HepG2 (cell line): ENCODE results near the gene S100A6. TPM values are rescaled to one million over a fixed set of nuclear protein-coding genes. Genes with fewer than 3 reads are reported as not detected.

Source experiments
- ATAC-seq: fragments of 200-7000 bp; cut with Tn5 transposase; 3 replicates; pipeline ENCODE4 v1.9.1; 2020; ENCODE audit warnings: mild to moderate bottlenecking, moderate library complexity
- BruUV-seq: library from RNA; stranded (reverse); fragments of 400-500 nt; replicated peaks from 2 replicates; lab custom pipeline; 2021; lab: Mats Ljungman, UMichigan
- CTCF ChIA-PET: fragments of 300-600 bp; formaldehyde crosslinking; extraction: SDS; loops from one replicate; lab custom pipeline; 2021; ENCODE audit warnings: low total read pairs, inconsistent platforms, low intra/inter-chr PET ratio; lab: Yijun Ruan, JAX
- POLR2A ChIA-PET: fragments of 350-600 bp; sonication (Branson Sonifier 250); formaldehyde crosslinking; loops from one replicate; lab custom pipeline; 2020; ENCODE audit warnings: antibody characterized with exemption, inconsistent platforms; lab: Yijun Ruan, JAX
- DNase-seq: peaks from one replicate; pipeline ENCODE4 v3.0.0-alpha.2; 2015; ENCODE audit warnings: low spot score
- FAIRE-seq: peaks from 3 replicates; lab custom pipeline; 2011; peaks lifted over from hg19 to GRCh38; lab: Jason Lieb, UNC
- H2AFZ ChIP-seq: one replicate; pipeline ENCODE4 v1.6.1; 2011; ENCODE audit warnings: low read length, inconsistent platforms
- H3K27ac ChIP-seq: fragments of 300-600 bp; 3 replicates; pipeline ENCODE4 v1.8.0; 2011; ENCODE audit warnings: mixed run types, mild to moderate bottlenecking, mixed read lengths, low read length, inconsistent platforms; ENCODE audit not compliant: insufficient read depth; ENCODE audit errors: extremely low read length
- H3K27me3 ChIP-seq, 2 experiments: fragments of 200-600 bp in 1 of 2; 2 replicates in 1 of 2; 3 replicates in 1 of 2; pipeline versions ENCODE4 v1.6.0 to v1.8.0; 2011; ENCODE audit warnings: low read length in 2 of 2, mild to moderate bottlenecking in 2 of 2, moderate library complexity in 2 of 2, inconsistent platforms in 1 of 2; ENCODE audit not compliant: insufficient read depth in 2 of 2, control insufficient read depth in 1 of 2
- H3K36me3 ChIP-seq, 2 experiments: fragments of 200-600 bp in 1 of 2; replicated peaks in 1 of 2; 2 replicates in 1 of 2; 3 replicates in 1 of 2; pipeline versions ENCODE4 v1.5.1 to v1.8.0; 2011; ENCODE audit warnings: low read length in 2 of 2, inconsistent platforms in 1 of 2; ENCODE audit not compliant: insufficient read depth in 2 of 2, control insufficient read depth in 1 of 2
- H3K4me1 ChIP-seq: 2 replicates; pipeline ENCODE4 v1.5.1; 2012; ENCODE audit warnings: low read length, inconsistent platforms; ENCODE audit not compliant: insufficient read depth
- H3K4me2 ChIP-seq: 2 replicates; pipeline ENCODE4 v1.6.0; 2011; ENCODE audit warnings: low read depth, low read length, inconsistent platforms
- H3K4me3 ChIP-seq, 3 experiments: fragments of 200-600 bp in 1 of 3; sonication (generic), shearing (Covaris generic) in 1 of 3; replicated peaks in 1 of 3; 2 replicates each; pipeline ENCODE4 v1.5.1; 2011 to 2016; ENCODE audit warnings: low read length in 3 of 3, inconsistent platforms in 2 of 3, low read depth in 2 of 3, mild to moderate bottlenecking in 2 of 3, control low read depth in 1 of 3, mixed read lengths in 1 of 3; ENCODE audit not compliant: insufficient read depth in 1 of 3
- H3K79me2 ChIP-seq: one replicate; pipeline ENCODE4 v1.6.1; 2011; ENCODE audit warnings: low read length, inconsistent platforms; ENCODE audit not compliant: insufficient read depth
- H3K9ac ChIP-seq: 2 replicates; pipeline ENCODE4 v1.6.0; 2011; ENCODE audit warnings: mild to moderate bottlenecking, low read depth, low read length, inconsistent platforms; ENCODE audit not compliant: insufficient read depth
- H3K9me3 ChIP-seq: 2 replicates; pipeline ENCODE4 v1.5.1; 2012; ENCODE audit warnings: mild to moderate bottlenecking, low read length
- H4K20me1 ChIP-seq: 2 replicates; pipeline ENCODE4 v1.6.0; 2011; ENCODE audit warnings: inconsistent platforms, mild to moderate bottlenecking, low read length, moderate library complexity; ENCODE audit not compliant: insufficient read depth
- MAFG ChIP-seq: sonication (generic); formaldehyde crosslinking; IDR thresholded peaks from 2 replicates; pipeline ENCODE4 v1.5.1; 2020; ENCODE audit warnings: mild to moderate bottlenecking, missing genetic modification reagents
- MBD4 ChIP-seq: IDR thresholded peaks from 2 replicates; pipeline ENCODE4 v1.6.1; 2012; ENCODE audit warnings: low read length, inconsistent platforms, borderline replicate concordance
- PAWR ChIP-seq: sonication (generic); formaldehyde crosslinking; IDR thresholded peaks from 2 replicates; pipeline ENCODE4 v1.4.0; 2020; ENCODE audit warnings: missing genetic modification reagents, mild to moderate bottlenecking, borderline replicate concordance
- PHF21A ChIP-seq: sonication (generic); formaldehyde crosslinking; IDR thresholded peaks from 2 replicates; pipeline ENCODE4 v1.5.0; 2020; ENCODE audit warnings: mild to moderate bottlenecking, missing genetic modification reagents
- RFXAP ChIP-seq: sonication (generic); formaldehyde crosslinking; IDR thresholded peaks from 2 replicates; pipeline ENCODE4 v1.4.0; 2020; ENCODE audit warnings: missing genetic modification reagents, borderline replicate concordance
- SRSF1 ChIP-seq: fragments of 200-400 bp; formaldehyde crosslinking; optimal IDR thresholded peaks from 2 replicates; pipeline ENCODE3; 2017; ENCODE audit warnings: mild to moderate bottlenecking, low read depth, low read length, moderate library complexity
- TRIM22 ChIP-seq: fragments of 450-650 bp; IDR thresholded peaks from 2 replicates; pipeline ENCODE4 v1.6.1; 2017
- ZBTB34 ChIP-seq: sonication (generic); formaldehyde crosslinking; IDR thresholded peaks from 2 replicates; pipeline ENCODE4 v1.8.0; 2022; ENCODE audit warnings: mild to moderate bottlenecking, missing genetic modification reagents
- ZFP90 ChIP-seq: sonication (generic); formaldehyde crosslinking; IDR thresholded peaks from 2 replicates; pipeline ENCODE4 v1.8.0; 2022; ENCODE audit warnings: missing genetic modification reagents, mild to moderate bottlenecking, inconsistent platforms, borderline replicate concordance
- ZNF138 ChIP-seq: sonication (generic); formaldehyde crosslinking; IDR thresholded peaks from 2 replicates; pipeline ENCODE4 v1.5.0; 2020; ENCODE audit warnings: mild to moderate bottlenecking, low read depth, missing genetic modification reagents
- ZNF350 ChIP-seq: sonication (generic); formaldehyde crosslinking; IDR thresholded peaks from 2 replicates; pipeline ENCODE4 v1.4.0; 2020; ENCODE audit warnings: mild to moderate bottlenecking, low read depth, missing genetic modification reagents, borderline replicate concordance
- ZNF546 ChIP-seq: sonication (generic); formaldehyde crosslinking; conservative IDR thresholded peaks from 2 replicates; pipeline ENCODE4 v1.8.1; 2023; ENCODE audit warnings: mild to moderate bottlenecking, missing genetic modification reagents
- ZNF775 ChIP-seq: sonication (generic); formaldehyde crosslinking; IDR thresholded peaks from 2 replicates; pipeline ENCODE4 v1.4.0; 2020; ENCODE audit warnings: missing genetic modification reagents, mild to moderate bottlenecking, moderate library complexity, borderline replicate concordance
- WGBS: methylation state at CpG from one replicate; pipeline ENCODE4 v1.1.6; 2017; ENCODE audit warnings: low lambda C conversion rate; 5-methylcytosine and 5-hydroxymethylcytosine counted together
- in situ Hi-C: cut with HindIII; loops from 2 replicates; pipeline ENCODE4 v1.10.0; 2017; ENCODE audit warnings: low pct_unique_long_range_greater_than_20kb; ENCODE audit not compliant: extremely low pct_ligation_motif_present
- intact Hi-C: fragments of 100-400 bp; cut with micrococcal nuclease; formaldehyde crosslinking; loops from one replicate; pipeline ENCODE4 v1.10.0; 2022; ENCODE audit not compliant: unreplicated experiment
- polyA plus RNA-seq, 8 experiments: library from polyadenylated mRNA; depleted of rRNA in 3 of 8; stranded (reverse) in 7 of 8; unstranded in 1 of 8; fragments of >200 nt; fragmentation: Illumina TruSeq in 4 of 8; extraction: Trizol in 4 of 8; gene quantifications; 2 replicates each; pipeline versions ENCODE4 v1.2.1 to v1.2.3, GENCODE V29; 2011 to 2016; ENCODE audit warnings: low read depth in 4 of 8, missing spikeins in 1 of 8, mixed read lengths in 1 of 8; ENCODE audit not compliant: insufficient read depth in 1 of 8
- total RNA-seq, 5 experiments: library from RNA; depleted of rRNA; stranded (reverse); fragments of >200 nt; fragmentation: Illumina TruSeq; extraction: Trizol; gene quantifications; 2 replicates each; pipeline ENCODE4 v1.2.3, GENCODE V29; 2016; ENCODE audit warnings: low read depth in 1 of 5
- TF ChIP-seq, protein P1 (sequence below): sonication (generic); formaldehyde crosslinking; IDR thresholded peaks from 2 replicates; pipeline ENCODE4 v1.5.0; 2020; ENCODE audit warnings: mild to moderate bottlenecking, missing genetic modification reagents
- TF ChIP-seq, protein P2 (sequence below): IDR thresholded peaks from 2 replicates; pipeline ENCODE4 v1.6.1; 2016; ENCODE audit warnings: mild to moderate bottlenecking, missing biosample characterization, missing genetic modification reagents
- TF ChIP-seq, protein P3 (sequence below): sonication (generic); formaldehyde crosslinking; IDR thresholded peaks from 2 replicates; pipeline ENCODE4 v1.5.1; 2020; ENCODE audit warnings: missing genetic modification reagents, mild to moderate bottlenecking, borderline replicate concordance

S100A6 gene
- total and polyA plus RNA-seq, 2 of the 13 experiments (the other 11 are each of a cell fraction or from before 2014, with no cell fraction given) = 72.9 to 85.0 TPM

GRCh38 chr1:153571706-153572105, 35.9 kb upstream of the S100A6 start:
- ChIA-PET CTCF (interaction anchor here (1.2 to 2.8 kb wide), 4 partner anchors 56 to 178 kb away, joined by 4 to 18 read pairs (median 6); partner anchors contain the start of genes S100A1 and S100A13), POLR2A (interaction anchor here (1.0 to 1.8 kb wide), 5 partner anchors 56 to 100 kb away, joined by 3 to 17 read pairs (median 4); partner anchors contain the start of genes CHTOP, S100A1 and S100A13)
- H2AFZ ChIP-seq = no peak overlapping the region
- peaks cover 49% of the 10 kb centered on the region for H3K4me1 ChIP-seq
- H3K4me3 ChIP-seq = no peak overlapping the region
- in situ Hi-C loops = loop anchor here (5.0 kb wide), 1 partner anchor 56 kb away; the partner anchor contains the start of genes S100A1 and S100A13
- ATAC-seq = no peak
- no TSS peak for BruUV-seq
- no peak for FAIRE-seq
- no peak overlapping the region for H3K4me2 ChIP-seq
- DNase-seq = no peak
- no peaks in the 10 kb centered on the region for H3K27me3 ChIP-seq
- H3K79me2 ChIP-seq = no peaks in the 10 kb centered on the region
- 35% methylated on average over 7 of the region's 7 CpGs for WGBS
- intact Hi-C loops = loop anchor here (1.0 kb wide), 3 partner anchors 56 to 197 kb away; partner anchors contain the start of gene S100A13
- H3K27ac ChIP-seq = no peak overlapping the region
- H4K20me1 ChIP-seq = no peaks in the 10 kb centered on the region
- no peak overlapping the region for H3K9ac ChIP-seq
- H3K36me3 ChIP-seq = no peaks in the 10 kb centered on the region
- no peaks in the 10 kb centered on the region for H3K9me3 ChIP-seq
- TF ChIP-seq SRSF1 = no peak
- TF ChIP-seq MBD4 = no peak
- TF ChIP-seq, protein P1, sequence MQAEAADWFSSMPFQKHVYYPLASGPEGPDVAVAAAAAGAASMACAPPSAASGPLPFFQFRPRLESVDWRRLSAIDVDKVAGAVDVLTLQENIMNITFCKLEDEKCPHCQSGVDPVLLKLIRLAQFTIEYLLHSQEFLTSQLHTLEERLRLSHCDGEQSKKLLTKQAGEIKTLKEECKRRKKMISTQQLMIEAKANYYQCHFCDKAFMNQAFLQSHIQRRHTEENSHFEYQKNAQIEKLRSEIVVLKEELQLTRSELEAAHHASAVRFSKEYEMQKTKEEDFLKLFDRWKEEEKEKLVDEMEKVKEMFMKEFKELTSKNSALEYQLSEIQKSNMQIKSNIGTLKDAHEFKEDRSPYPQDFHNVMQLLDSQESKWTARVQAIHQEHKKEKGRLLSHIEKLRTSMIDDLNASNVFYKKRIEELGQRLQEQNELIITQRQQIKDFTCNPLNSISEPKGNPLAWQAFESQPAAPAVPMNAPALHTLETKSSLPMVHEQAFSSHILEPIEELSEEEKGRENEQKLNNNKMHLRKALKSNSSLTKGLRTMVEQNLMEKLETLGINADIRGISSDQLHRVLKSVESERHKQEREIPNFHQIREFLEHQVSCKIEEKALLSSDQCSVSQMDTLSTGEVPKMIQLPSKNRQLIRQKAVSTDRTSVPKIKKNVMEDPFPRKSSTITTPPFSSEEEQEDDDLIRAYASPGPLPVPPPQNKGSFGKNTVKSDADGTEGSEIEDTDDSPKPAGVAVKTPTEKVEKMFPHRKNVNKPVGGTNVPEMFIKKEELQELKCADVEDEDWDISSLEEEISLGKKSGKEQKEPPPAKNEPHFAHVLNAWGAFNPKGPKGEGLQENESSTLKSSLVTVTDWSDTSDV (CRISPR knock-in tag) = no peak
- no peak for TF ChIP-seq ZNF546 (CRISPR knock-in tag)
- TF ChIP-seq PAWR (CRISPR knock-in tag) = no peak
- TF ChIP-seq TRIM22 = no peak
- TF ChIP-seq ZFP90 = no peak
- no peak for TF ChIP-seq ZNF350 (CRISPR knock-in tag)
- TF ChIP-seq ZBTB34 = no peak
- TF ChIP-seq, protein P2, sequence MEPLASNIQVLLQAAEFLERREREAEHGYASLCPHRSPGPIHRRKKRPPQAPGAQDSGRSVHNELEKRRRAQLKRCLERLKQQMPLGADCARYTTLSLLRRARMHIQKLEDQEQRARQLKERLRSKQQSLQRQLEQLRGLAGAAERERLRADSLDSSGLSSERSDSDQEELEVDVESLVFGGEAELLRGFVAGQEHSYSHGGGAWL = no peak
- no peak for TF ChIP-seq RFXAP (CRISPR knock-in tag)
- no peak for TF ChIP-seq ZNF775 (CRISPR knock-in tag)
- TF ChIP-seq ZNF138 (CRISPR knock-in tag) = no peak
- TF ChIP-seq PHF21A = no peak
- TF ChIP-seq, protein P3, sequence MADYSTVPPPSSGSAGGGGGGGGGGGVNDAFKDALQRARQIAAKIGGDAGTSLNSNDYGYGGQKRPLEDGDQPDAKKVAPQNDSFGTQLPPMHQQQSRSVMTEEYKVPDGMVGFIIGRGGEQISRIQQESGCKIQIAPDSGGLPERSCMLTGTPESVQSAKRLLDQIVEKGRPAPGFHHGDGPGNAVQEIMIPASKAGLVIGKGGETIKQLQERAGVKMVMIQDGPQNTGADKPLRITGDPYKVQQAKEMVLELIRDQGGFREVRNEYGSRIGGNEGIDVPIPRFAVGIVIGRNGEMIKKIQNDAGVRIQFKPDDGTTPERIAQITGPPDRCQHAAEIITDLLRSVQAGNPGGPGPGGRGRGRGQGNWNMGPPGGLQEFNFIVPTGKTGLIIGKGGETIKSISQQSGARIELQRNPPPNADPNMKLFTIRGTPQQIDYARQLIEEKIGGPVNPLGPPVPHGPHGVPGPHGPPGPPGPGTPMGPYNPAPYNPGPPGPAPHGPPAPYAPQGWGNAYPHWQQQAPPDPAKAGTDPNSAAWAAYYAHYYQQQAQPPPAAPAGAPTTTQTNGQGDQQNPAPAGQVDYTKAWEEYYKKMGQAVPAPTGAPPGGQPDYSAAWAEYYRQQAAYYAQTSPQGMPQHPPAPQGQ (CRISPR knock-in tag) = no peak
- no peak for TF ChIP-seq MAFG (CRISPR knock-in tag)
